Ascending aorta (tissue), 2 donors: ENCODE measurements around the gene KCNC3. TPM values are rescaled to one million over a fixed set of nuclear protein-coding genes. Genes with fewer than 3 reads are reported as not detected.

ENCODE experiments used
- DNase-seq, 2 donors: peaks; one replicate each; pipeline ENCODE4 v3.0.0-alpha.2; 2019; ENCODE audit warnings: low spot score in 2 of 2
- H3K27ac ChIP-seq, 2 donors: fragments of 200-600 bp; sonication (generic); one replicate each; pipeline ENCODE4 v1.5.1; 2016 to 2017; ENCODE audit warnings: mild to moderate bottlenecking in 1 of 2
- H3K27me3 ChIP-seq: fragments of 200-600 bp; sonication (generic); one replicate; pipeline ENCODE4 v1.5.1; 2017
- H3K36me3 ChIP-seq, 2 donors: fragments of 200-600 bp; sonication (generic); one replicate each; pipeline ENCODE4 v1.5.1; 2016
- H3K4me1 ChIP-seq, 2 donors: fragments of 200-600 bp; sonication (generic); one replicate each; pipeline ENCODE4 v1.5.1; 2016 to 2017; ENCODE audit warnings: mild to moderate bottlenecking in 1 of 2
- H3K4me3 ChIP-seq, 2 donors: fragments of 200-600 bp; sonication (generic); one replicate each; pipeline ENCODE4 v1.5.1; 2016 to 2017; ENCODE audit warnings: mild to moderate bottlenecking in 1 of 2
- H3K9me3 ChIP-seq, 2 donors: fragments of 200-600 bp; sonication (generic); one replicate each; pipeline ENCODE4 v1.5.1; 2016
- intact Hi-C: fragments of 100-400 bp; cut with DNase I; formaldehyde crosslinking; loops from one replicate; pipeline ENCODE4 v1.15.1; 2023
- total RNA-seq: library from RNA; depleted of rRNA; stranded (reverse); fragments of >200 nt; gene quantifications from one replicate; pipeline ENCODE4 v1.1.0, GENCODE V29; 2016
- TF ChIP-seq, protein P1 (sequence below), 3 experiments: fragments of 200-600 bp in 2 of 3; fragments of 450-650 bp in 1 of 3; sonication (generic) in 2 of 3; IDR thresholded peaks; one replicate each; pipeline ENCODE4 v1.5.1; 2016 to 2019; ENCODE audit warnings: antibody characterized with exemption in 3 of 3, mild to moderate bottlenecking in 1 of 3, moderate library complexity in 1 of 3

KCNC3 gene
- total RNA-seq, 1 donor from 2014 or later: 3.8 TPM

DNA sequence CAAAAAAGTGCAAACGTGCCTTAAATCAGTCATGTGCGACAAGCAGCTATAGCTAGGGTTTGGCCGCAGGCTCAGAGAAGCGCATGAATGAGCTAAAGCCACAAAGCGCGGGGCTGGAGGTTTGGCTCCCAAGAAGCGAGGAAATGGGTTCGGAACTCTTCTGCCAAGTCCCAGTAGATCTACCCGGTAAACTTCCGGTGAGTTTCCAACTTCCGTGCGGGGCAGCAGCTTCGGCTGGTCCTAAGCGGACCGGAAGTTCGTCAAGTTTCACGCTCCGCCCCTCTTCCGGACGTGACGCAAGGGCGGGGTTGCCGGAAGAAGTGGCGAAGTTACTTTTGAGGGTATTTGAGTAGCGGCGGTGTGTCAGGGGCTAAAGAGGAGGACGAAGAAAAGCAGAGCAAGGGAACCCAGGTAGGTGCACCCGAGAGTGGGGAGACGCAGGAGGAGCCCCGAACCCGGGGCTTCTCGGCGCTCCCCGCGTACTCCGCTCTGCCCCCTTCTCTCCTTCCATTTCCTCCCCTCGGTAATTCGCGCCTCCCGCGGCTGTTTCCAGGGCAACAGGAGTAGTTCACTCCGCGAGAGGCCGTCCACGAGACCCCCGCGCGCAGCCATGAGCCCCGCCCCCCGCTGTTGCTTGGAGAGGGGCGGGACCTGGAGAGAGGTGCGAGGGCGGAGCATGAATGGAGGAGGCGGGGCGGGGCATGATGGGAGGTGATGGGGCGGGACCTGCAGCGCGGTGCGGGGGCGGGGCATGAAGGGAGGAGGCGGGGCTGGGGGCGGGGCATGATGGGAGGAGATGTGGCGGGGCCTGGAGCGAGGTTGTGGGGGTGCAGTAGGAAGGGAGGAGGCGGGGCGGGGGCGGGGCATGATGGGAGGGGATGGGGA lies 47.2 kb upstream of the KCNC3 start, which contains the start of gene NR1H2:
Gene NR1H2, plus strand, starts transcription at position 292 of the 885 bp plus-strand sequence. CDS start 1,149 bp downstream, outside the sequence.
- Histone ChIP-seq H3K36me3 (peaks cover 40 to 42% of the 10 kb centered on the region in 2 donors), H3K27me3 (no peaks in the 10 kb centered on the region), H3K4me1 (peaks cover 0 to 6% of the 10 kb centered on the region in 2 donors), H3K27ac (peak within 1 kb of the TSS; percentile 99 to 100), H3K9me3 (no peaks in the 10 kb centered on the region), H3K4me3 (peak within 1 kb of the TSS; percentile 88 to 90)
- DNase-seq: peak; percentile 77 to 97
- intact Hi-C loops: loop anchor here (1.0 to 10.0 kb wide), 5 partner anchors 8 to 1318 kb away; partner anchors contain the start of genes AKT1S1, CTU1, POLD1 and SPACA6
- TF ChIP-seq, protein P1, sequence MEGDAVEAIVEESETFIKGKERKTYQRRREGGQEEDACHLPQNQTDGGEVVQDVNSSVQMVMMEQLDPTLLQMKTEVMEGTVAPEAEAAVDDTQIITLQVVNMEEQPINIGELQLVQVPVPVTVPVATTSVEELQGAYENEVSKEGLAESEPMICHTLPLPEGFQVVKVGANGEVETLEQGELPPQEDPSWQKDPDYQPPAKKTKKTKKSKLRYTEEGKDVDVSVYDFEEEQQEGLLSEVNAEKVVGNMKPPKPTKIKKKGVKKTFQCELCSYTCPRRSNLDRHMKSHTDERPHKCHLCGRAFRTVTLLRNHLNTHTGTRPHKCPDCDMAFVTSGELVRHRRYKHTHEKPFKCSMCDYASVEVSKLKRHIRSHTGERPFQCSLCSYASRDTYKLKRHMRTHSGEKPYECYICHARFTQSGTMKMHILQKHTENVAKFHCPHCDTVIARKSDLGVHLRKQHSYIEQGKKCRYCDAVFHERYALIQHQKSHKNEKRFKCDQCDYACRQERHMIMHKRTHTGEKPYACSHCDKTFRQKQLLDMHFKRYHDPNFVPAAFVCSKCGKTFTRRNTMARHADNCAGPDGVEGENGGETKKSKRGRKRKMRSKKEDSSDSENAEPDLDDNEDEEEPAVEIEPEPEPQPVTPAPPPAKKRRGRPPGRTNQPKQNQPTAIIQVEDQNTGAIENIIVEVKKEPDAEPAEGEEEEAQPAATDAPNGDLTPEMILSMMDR (IDR thresholded peaks at IDR 0.05): no peak

DNA sequence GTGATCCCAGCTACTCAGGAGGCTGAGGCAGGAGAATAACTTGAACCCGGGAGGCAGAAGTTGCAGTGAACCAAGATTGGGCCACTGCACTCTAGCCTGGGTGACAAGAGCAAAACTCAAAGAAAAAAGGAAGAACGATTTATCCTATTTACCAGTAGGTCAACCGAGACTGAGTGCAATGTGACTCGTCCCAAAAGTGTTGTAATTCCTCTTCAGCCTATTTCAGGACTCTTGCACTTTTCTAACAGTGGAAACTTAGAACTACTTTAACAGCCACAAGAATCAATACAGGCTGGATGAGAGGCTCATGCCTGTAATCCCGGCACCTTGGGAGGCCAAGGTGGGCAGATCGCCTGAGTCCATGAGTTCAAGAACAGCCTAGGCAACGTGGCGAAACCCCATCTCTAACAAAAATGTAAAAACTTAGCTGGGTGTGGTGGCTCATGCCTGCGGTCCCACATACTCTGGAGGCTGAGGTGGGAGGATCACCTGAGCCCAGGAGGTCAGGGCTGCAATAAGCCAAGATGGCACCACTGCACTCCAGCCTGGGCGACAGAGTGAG lies 42.8 kb upstream of the KCNC3 start:
- H3K27me3 ChIP-seq: no peaks in the 10 kb centered on the region
- intact Hi-C loops: loop anchor here (10.0 kb wide), 1 partner anchor 1323 kb away; the partner anchor contains the start of gene SPACA6
- no peaks in the 10 kb centered on the region for H3K36me3 ChIP-seq
- no peak overlapping the region for H3K4me3 ChIP-seq
- TF ChIP-seq, protein P1 (IDR thresholded peaks at IDR 0.05): no peak
- no peaks in the 10 kb centered on the region for H3K9me3 ChIP-seq
- H3K4me1 ChIP-seq: peaks cover 0 to under 1% of the 10 kb centered on the region in 2 donors
- no peak for DNase-seq
- no peak overlapping the region for H3K27ac ChIP-seq

DNA sequence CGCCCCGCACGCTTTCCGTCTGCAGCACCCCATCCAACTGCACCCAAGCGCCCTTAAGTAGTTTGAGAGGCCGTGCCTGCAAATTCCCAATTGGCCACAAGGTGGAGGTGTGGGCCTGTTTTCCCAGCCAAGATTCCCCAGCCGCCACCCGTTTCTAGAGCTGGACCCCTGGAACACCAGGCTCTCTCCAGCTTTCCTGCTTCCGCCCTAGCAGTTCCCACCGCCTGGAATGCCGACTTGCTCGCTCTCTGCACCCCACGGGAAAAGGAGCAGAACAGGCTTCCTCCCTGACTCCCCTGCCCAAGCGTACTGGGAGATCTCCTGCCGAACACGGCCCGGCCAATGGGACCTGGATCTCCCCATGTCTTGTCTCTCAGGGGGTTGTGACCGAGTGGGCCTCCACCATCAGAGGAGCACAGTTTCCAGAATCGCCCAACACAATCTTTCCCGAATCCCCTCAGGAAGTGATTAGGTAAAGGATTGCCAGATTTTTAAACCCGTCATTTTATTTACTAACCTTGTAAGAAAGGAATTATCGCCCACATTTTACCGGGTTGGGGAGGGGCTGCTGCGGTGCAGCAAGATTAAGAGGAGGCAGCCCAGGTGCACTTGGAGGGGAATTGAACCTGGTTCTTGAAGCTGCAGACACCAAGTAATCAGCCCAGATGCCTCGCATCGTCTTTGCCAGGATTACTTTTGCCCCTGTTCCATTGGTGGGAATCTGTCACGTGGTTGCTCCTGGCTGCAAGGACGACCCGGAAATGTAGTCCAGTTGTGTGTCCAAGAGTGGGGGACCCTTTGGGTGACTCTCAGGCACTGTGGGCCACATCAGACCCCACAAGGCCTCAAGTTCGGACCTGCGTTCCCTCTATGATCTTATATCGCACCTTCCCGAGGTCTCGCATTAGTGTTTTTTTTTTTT lies 39.7 kb upstream of the KCNC3 start:
- intact Hi-C loops: loop anchor here (1.0 to 5.0 kb wide), 6 partner anchors 12 to 414 kb away; partner anchors contain the start of genes ASPDH, JOSD2 and POLD1
- TF ChIP-seq, protein P1 (IDR thresholded peaks at IDR 0.05): peak; percentile 73 to 92 (median 78)
- H3K9me3 ChIP-seq: no peaks in the 10 kb centered on the region
- H3K4me1 ChIP-seq: no peaks in the 10 kb centered on the region
- H3K27ac ChIP-seq: peak overlapping the region; percentile 41 to 55
- DNase-seq: peak; percentile 61 to 92
- H3K27me3 ChIP-seq: no peaks in the 10 kb centered on the region
- peak overlapping the region; percentile 54 to 75 for H3K4me3 ChIP-seq
- H3K36me3 ChIP-seq: no peaks in the 10 kb centered on the region

DNA sequence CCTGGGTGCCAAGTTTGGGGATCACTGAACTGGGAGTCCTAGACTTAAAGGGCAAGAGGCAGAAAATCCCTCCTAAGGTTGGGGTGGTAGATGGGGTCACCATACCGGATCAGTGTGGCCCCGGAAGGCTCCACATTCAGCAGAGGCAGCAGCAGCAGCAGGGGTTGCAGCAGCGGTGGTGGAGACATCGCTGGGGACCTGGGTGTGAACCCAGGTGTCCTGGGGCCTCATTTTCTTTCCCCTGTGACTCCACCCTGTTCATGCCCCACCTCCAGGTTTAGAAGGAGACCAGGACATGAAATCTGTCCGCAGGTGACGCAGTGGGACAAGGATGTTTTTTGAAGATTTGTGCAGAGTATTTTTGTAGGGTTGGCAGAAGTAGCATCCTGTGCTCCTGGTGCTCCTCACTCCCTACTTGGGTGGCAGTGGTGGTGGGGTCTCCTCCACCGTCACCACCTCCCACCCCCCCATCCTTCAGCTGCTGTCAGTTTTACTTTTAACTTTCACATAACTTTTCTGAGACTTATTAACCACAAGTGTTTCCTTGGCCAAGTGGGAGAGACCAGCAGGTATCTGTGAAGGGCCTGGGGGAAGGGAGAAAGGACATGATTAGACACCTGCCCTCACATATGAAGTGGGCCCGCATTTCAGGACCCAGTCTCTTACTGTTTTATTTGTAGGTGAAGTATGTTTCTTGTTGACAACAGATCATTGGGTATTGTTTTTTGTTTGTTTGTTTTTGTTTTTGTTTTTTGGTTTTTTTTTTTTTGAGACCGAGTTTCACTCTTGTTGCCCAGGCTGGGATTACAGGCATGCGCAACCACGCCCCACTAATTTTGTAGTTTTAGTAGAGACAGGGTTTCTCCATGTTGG lies 36.5 kb upstream of the KCNC3 start, which contains the start of gene NAPSA:
Gene NAPSA, minus strand, starts transcription at position 206 of the 873 bp plus-strand sequence. Its CDS starts 18 bp downstream, at position 188.
- H3K4me3 ChIP-seq: no peak within 1 kb of the TSS
- TF ChIP-seq, protein P1 (IDR thresholded peaks at IDR 0.05): no peak
- no peak for DNase-seq
- no peaks in the 10 kb centered on the region for H3K27me3 ChIP-seq
- no peaks in the 10 kb centered on the region for H3K36me3 ChIP-seq
- intact Hi-C loops: loop anchor here (5.0 kb wide), 1 partner anchor 147 kb away; the partner anchor contains the start of genes ASPDH and JOSD2
- no peaks in the 10 kb centered on the region for H3K9me3 ChIP-seq
- no peak within 1 kb of the TSS for H3K27ac ChIP-seq
- no peaks in the 10 kb centered on the region for H3K4me1 ChIP-seq
